NCI-H1105 treated with DMSO at 0.1 percent for 48 hours (cell line): Measurements from ENCODE around the gene KLLN.
A peak's percentile ranks its signal among the peaks of the same experiment; 100 is the strongest.
"Not testable (repeated sequence)": the region's sequence is repeated elsewhere in the genome, so short reads cannot be mapped to it uniquely, and the experiment has no call there.

Experiments used
- DNase-seq: peaks from one replicate; lab custom pipeline; 2025; lab: John Stamatoyannopoulos, UW

Gene KLLN

GRCh38 chr10:87863053-87863943, at the start of gene KLLN, which contains the start of gene PTEN:
Gene KLLN (minus strand): TSS chr10:87863533. CDS start chr10:87862487, 1,046 bp downstream.
Gene PTEN (plus strand): TSS chr10:87863625. CDS start chr10:87864470, 845 bp downstream.
- DNase-seq, result peak; percentile 91

GRCh38 chr10:87903396-87903795, 40.1 kb upstream of the KLLN start:
- not testable (repeated sequence) for DNase-seq

GRCh38 chr10:87897957-87898356, 34.6 kb upstream of the KLLN start:
- not testable (repeated sequence) for DNase-seq

- DNase-seq, result no peak
These were observed 32.9 kb upstream of the KLLN start for GRCh38 chr10:87896216-87896615.

GRCh38 chr10:87895430-87895829, 32.1 kb upstream of the KLLN start:
- no peak for DNase-seq

GRCh38 chr10:87887548-87888289, 24.4 kb upstream of the KLLN start:
- no peak for DNase-seq

- DNase-seq, result no peak
These were observed 23.8 kb upstream of the KLLN start for GRCh38 chr10:87887146-87887545.

- DNase-seq, result no peak
These were observed 23.3 kb upstream of the KLLN start for GRCh38 chr10:87886635-87887034.

GRCh38 chr10:87882555-87883294, 19.4 kb upstream of the KLLN start:
- DNase-seq, result no peak

- not testable (repeated sequence) for DNase-seq
These were observed 18.2 kb upstream of the KLLN start for GRCh38 chr10:87881373-87882059.

- DNase-seq, result no peak
These were observed 17.0 kb upstream of the KLLN start for GRCh38 chr10:87880336-87880735.

- no peak for DNase-seq
These were observed 15.5 kb upstream of the KLLN start for GRCh38 chr10:87878664-87879459.

GRCh38 chr10:87875929-87876571, 12.7 kb upstream of the KLLN start:
- no peak for DNase-seq

GRCh38 chr10:87873656-87874055, 10.3 kb upstream of the KLLN start:
- DNase-seq, result no peak

- no peak for DNase-seq
These were observed 9.5 kb upstream of the KLLN start for GRCh38 chr10:87872828-87873227.

- DNase-seq, result no peak
These were observed 6.6 kb upstream of the KLLN start for GRCh38 chr10:87869773-87870551.

- not testable (repeated sequence) for DNase-seq
These were observed 5.8 kb upstream of the KLLN start for GRCh38 chr10:87869139-87869538.

GRCh38 chr10:87868277-87868676, 4.9 kb upstream of the KLLN start:
- no peak for DNase-seq

- DNase-seq, result no peak
These were observed 4.1 kb upstream of the KLLN start for GRCh38 chr10:87867453-87867852.
